Omental fat pad (tissue), 4 donors: ENCODE data around the gene CLSTN2. TPM values are rescaled to one million over a fixed set of nuclear protein-coding genes. Genes with fewer than 3 reads are reported as not detected.

Experiments used
- ATAC-seq: fragments of 150-250 bp; one replicate; pipeline ENCODE4 v1.9.1; 2016; ENCODE audit warnings: mild to moderate bottlenecking, moderate library complexity; ENCODE audit not compliant: low FRiP score
- DNase-seq: peaks from one replicate; pipeline ENCODE4 v3.0.0-alpha.2; 2019; ENCODE audit warnings: low spot score
- CTCF ChIP-seq, 3 donors: fragments of 450-650 bp; IDR thresholded peaks; one replicate each; pipeline ENCODE4 v1.5.1; 2016 to 2017; ENCODE audit warnings: antibody characterized with exemption in 3 of 3, mild to moderate bottlenecking in 3 of 3, moderate library complexity in 2 of 3
- total RNA-seq, 4 donors: library from RNA; depleted of rRNA; stranded (reverse); fragments of >200 nt; gene quantifications; one replicate each; pipeline ENCODE4 v1.1.0, GENCODE V29; 2016

Gene CLSTN2
- total RNA-seq, 4 donors from 2014 or later: 20.0 to 40.5 (median 37.8) TPM

- ATAC-seq: no peak
- DNase-seq: no peak
- no peak for TF ChIP-seq CTCF (IDR thresholded peaks at IDR 0.05)
Measured at GRCh38 chr3:140368223-140368811, 433.3 kb downstream of the CLSTN2 start.

- DNase-seq (no peak), ATAC-seq (no peak)
- no peak for TF ChIP-seq CTCF (IDR thresholded peaks at IDR 0.05)
Measured at GRCh38 chr3:140370686-140371085, 435.7 kb downstream of the CLSTN2 start.

- no peak for ATAC-seq
- DNase-seq: no peak
- no peak for TF ChIP-seq CTCF (IDR thresholded peaks at IDR 0.05)
Measured at GRCh38 chr3:140373234-140373633, 438.2 kb downstream of the CLSTN2 start.

GRCh38 chr3:140375002-140375401, 440.0 kb downstream of the CLSTN2 start:
- TF ChIP-seq CTCF (IDR thresholded peaks at IDR 0.05): no peak
- no peak for DNase-seq
- no peak for ATAC-seq

DNA sequence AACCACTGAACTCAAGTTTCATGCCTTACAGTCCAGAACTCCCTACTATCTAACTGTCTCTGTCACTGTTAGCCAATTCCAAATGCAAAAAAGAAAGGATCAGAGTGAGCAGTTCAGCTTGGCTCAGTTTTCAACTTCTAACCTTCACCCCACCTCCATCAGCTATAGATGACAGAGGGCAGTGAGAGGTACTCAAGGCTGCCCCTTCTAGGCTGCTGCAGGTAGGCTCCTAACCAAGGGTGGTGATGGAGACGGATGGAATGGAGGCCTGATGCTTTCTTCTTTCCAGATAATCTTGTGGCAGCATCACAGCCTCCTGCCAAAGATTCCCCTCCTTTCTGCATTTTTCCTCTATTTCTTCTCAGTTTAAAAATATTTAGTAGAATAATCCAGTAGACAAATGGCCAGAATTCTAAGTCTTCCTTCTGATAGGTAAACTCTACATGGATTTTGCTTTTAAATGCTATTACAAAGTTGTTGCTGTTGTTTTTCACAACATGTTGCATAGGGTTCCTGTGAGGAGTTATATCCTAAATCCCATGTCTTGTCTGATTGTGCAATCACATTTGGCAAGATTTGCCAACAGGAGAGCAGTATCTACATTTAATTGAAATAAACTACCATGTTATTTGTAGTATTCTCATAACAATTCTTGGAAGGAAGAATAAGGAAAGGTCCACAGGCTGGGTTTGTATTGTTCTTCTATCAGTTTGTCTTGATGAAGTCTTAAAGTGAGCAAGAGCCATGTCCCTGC, 441.3 kb downstream of the CLSTN2 start:
- DNase-seq (no peak), ATAC-seq (no peak)
- TF ChIP-seq CTCF (IDR thresholded peaks at IDR 0.05): no peak

DNA sequence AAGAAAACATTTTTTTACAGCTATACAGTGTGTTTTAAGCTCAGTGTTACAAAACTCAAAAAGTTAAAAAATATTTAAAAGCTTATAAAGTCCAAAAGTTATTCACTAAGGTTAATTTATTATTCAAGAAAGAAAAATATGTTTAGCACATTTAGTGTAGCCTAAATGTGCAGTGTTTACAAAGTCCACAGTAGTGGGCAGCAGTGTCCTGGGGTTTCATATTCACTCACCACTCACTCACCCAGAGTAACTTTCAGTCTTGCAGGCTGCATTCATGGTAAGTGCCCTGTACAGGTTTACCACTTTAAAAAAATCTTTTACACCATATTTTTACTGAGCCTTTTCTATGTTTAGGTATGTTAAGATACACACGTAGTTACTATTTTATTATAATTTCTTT, 442.7 kb downstream of the CLSTN2 start:
- DNase-seq (no peak), ATAC-seq (no peak)
- no peak for TF ChIP-seq CTCF (IDR thresholded peaks at IDR 0.05)
